PFSK-1 (cell line): Measurements from ENCODE around the gene HPSE.

Experiments used
- FOXP2 ChIP-seq: optimal IDR thresholded peaks from 2 replicates; pipeline ENCODE3; 2011; ENCODE audit warnings: borderline replicate concordance, control low read depth, inconsistent platforms; ENCODE audit not compliant: insufficient read depth; ENCODE audit errors: extremely low read length, extremely low read depth
- POLR2AphosphoS5 ChIP-seq: IDR thresholded peaks from 2 replicates; pipeline ENCODE4 v1.6.1; 2012; ENCODE audit warnings: low read depth, mild to moderate bottlenecking, control low read depth, low read length, moderate library complexity
- REST ChIP-seq, 2 experiments: IDR thresholded peaks; 2 replicates each; pipeline versions ENCODE4 v1.6.1 to v1.8.0; 2011 to 2012; ENCODE audit warnings: low read depth in 2 of 2, low read length in 2 of 2, control low read depth in 1 of 2, inconsistent platforms in 1 of 2, mild to moderate bottlenecking in 1 of 2, moderate library complexity in 1 of 2; ENCODE audit not compliant: insufficient read depth in 1 of 2
- SIN3A ChIP-seq: IDR thresholded peaks from 2 replicates; pipeline ENCODE4 v1.6.1; 2012; ENCODE audit warnings: mild to moderate bottlenecking, low read length, moderate library complexity, borderline replicate concordance; ENCODE audit not compliant: insufficient read depth
- TAF1 ChIP-seq: IDR thresholded peaks from 2 replicates; pipeline ENCODE4 v1.6.1; 2012; ENCODE audit warnings: low read length, control low read depth, borderline replicate concordance; ENCODE audit not compliant: insufficient read depth

- TF ChIP-seq POLR2AphosphoS5 (no peak), TAF1 (no peak), SIN3A (no peak), REST (IDR thresholded peaks at IDR 0.05; ENCODE audit: insufficient read depth in 1 of 2, low read depth in 2 of 2, low read length in 2 of 2) (no peak), FOXP2 (no peak)
These were observed 43.8 kb upstream of the HPSE start for GRCh38 chr4:83378419-83378818.
